ENCODE measurements around the gene NOTCH2. TPM values are rescaled to one million over a fixed set of nuclear protein-coding genes. Genes with fewer than 3 reads are reported as not detected.

NOTCH2 gene
- total RNA-seq, 3 donors from 2014 or later, result 106 to 148 (median 123) TPM

DNA sequence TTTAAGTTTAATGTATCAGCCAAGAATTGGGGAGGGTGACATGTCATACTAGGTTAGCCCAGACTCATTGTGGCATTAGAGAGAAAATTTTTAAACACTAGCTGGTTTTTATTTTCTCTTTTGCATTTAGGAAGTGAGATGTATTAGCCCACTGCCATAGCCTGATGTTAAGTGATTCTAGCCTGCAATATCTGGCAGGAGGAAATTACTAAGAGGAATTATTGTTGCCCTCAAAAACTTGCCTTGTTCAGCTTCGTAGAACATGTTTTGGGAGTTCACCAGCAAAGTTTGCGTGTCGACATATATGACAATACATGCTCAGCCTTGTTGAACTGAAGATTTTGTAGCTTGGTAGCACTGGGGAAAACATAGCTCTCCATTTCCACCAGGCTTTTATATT lies 185.6 kb downstream of the NOTCH2 start:
- no peaks in the 10 kb centered on the region for H3K9me3 ChIP-seq
- H3K27me3 ChIP-seq, result no peaks in the 10 kb centered on the region
- no peak for DNase-seq (ENCODE audit: low spot score in 2 of 2)
- no peaks in the 10 kb centered on the region for H3K36me3 ChIP-seq
- no peak overlapping the region for H3K4me3 ChIP-seq
- H3K27ac ChIP-seq, result no peak overlapping the region
- H3K4me1 ChIP-seq, result no peaks in the 10 kb centered on the region
- TF ChIP-seq POLR2A (IDR thresholded peaks at IDR 0.05), result no peak
- TF ChIP-seq, protein P1, sequence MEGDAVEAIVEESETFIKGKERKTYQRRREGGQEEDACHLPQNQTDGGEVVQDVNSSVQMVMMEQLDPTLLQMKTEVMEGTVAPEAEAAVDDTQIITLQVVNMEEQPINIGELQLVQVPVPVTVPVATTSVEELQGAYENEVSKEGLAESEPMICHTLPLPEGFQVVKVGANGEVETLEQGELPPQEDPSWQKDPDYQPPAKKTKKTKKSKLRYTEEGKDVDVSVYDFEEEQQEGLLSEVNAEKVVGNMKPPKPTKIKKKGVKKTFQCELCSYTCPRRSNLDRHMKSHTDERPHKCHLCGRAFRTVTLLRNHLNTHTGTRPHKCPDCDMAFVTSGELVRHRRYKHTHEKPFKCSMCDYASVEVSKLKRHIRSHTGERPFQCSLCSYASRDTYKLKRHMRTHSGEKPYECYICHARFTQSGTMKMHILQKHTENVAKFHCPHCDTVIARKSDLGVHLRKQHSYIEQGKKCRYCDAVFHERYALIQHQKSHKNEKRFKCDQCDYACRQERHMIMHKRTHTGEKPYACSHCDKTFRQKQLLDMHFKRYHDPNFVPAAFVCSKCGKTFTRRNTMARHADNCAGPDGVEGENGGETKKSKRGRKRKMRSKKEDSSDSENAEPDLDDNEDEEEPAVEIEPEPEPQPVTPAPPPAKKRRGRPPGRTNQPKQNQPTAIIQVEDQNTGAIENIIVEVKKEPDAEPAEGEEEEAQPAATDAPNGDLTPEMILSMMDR (IDR thresholded peaks at IDR 0.05), result no peak
- TF ChIP-seq POLR2AphosphoS5 (IDR thresholded peaks at IDR 0.05), result no peak
- intact Hi-C loops (cut with DNase I; ENCODE audit: low total_unique reads), result no loop called here

DNA sequence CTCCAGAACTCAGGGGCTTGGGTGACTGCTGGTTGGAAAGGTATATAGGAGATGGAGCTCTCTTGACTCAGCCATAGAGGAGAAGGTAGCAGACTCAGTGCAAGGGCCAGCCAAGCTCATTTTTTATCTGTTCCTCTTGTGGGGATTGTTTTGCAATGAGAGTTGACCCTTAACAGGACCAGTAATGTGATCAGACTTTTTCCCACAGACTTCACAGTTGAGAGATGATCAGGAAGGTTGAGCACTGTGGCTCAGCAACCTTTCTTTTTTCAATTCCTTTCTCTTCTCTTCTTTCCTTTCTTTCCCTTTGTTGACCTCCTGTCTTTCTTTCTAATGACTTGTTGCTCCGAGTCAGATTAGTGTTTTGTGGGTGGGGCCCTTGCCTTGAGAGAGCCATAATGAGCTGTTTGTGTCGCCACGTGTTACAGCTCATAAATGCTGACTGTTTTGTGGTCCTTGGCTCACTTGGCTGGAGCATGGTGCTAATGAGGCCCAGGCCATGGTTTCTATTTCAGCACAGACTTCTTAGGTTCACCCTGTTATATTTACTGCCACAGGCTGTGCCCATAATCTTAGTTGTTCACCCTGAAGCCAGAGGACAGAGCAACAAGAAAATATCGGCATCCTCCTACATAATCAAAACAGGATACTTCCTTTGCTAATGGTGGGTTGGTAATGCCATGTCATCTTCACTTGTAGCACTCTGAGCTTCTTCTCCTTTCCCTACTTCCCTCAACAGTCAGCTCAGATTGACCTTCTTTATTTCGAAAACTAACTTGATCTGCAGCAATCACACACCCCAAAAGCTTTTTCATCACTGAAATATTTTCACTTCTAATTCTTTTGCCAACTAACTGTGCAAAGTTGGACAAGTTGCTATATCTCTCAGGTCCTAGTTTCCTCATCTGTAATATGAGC lies 187.1 kb downstream of the NOTCH2 start:
- intact Hi-C loops (cut with DNase I; ENCODE audit: low total_unique reads), result no loop called here
- Histone ChIP-seq H3K27me3 (no peaks in the 10 kb centered on the region), H3K36me3 (no peaks in the 10 kb centered on the region), H3K4me1 (no peaks in the 10 kb centered on the region), H3K27ac (no peak overlapping the region), H3K4me3 (no peak overlapping the region), H3K9me3 (no peaks in the 10 kb centered on the region)
- DNase-seq (ENCODE audit: low spot score in 2 of 2), result no peak
- no peak for TF ChIP-seq POLR2AphosphoS5 (IDR thresholded peaks at IDR 0.05)
- TF ChIP-seq, protein P1 (IDR thresholded peaks at IDR 0.05), result no peak
- TF ChIP-seq POLR2A (IDR thresholded peaks at IDR 0.05), result no peak

DNA sequence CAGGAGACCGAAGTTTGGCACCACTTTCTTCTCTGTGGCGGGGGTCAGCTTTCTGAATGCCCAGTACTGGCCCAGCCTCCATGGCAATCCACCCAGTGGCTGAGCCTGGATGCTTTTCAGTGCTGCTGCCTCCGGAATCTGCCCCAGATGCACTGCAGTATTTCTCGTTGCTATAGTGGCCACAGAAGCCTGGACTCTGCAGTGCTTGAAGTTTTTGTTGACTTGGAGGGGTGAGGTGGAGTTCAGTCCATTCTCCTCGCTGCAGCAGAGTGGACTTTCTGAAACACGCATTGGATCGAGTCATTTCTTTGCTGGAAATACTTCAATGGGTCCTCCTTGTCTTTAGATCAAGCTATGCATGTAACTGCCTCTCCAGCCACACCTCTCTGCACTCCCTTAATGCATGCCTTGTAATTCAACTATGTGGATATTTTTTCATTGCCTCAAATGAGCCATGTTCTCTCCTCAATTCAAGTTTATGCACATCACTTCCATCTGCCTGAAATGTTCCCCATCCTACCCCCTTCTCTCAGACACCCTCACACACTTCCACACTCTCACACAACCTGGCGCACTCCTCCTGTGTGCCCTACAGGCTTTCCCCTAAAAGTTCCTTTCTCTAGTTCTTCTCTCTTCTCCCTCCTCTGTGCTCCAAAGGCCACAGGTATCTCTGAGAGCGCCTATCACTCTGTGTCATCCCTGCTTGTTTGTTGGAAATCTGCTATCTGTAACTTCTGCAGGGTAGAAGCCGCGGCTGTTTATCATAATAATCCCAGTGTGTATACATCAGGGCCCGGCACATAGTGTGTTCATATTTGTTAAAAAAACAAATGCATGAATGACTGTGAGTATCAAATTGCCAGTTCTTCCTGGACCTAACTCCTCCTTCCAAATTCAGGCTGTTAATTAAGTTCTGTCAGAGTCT lies 189.7 kb downstream of the NOTCH2 start:
- Histone ChIP-seq H3K4me1 (no peaks in the 10 kb centered on the region), H3K4me3 (no peak overlapping the region), H3K36me3 (no peaks in the 10 kb centered on the region), H3K27me3 (no peaks in the 10 kb centered on the region), H3K9me3 (no peaks in the 10 kb centered on the region), H3K27ac (no peak overlapping the region)
- TF ChIP-seq POLR2A (IDR thresholded peaks at IDR 0.05) (no peak), POLR2AphosphoS5 (IDR thresholded peaks at IDR 0.05) (no peak)
- TF ChIP-seq, protein P1 (IDR thresholded peaks at IDR 0.05), result no peak
- no peak for DNase-seq (ENCODE audit: low spot score in 2 of 2)
- intact Hi-C loops (cut with DNase I; ENCODE audit: low total_unique reads), result no loop called here

DNA sequence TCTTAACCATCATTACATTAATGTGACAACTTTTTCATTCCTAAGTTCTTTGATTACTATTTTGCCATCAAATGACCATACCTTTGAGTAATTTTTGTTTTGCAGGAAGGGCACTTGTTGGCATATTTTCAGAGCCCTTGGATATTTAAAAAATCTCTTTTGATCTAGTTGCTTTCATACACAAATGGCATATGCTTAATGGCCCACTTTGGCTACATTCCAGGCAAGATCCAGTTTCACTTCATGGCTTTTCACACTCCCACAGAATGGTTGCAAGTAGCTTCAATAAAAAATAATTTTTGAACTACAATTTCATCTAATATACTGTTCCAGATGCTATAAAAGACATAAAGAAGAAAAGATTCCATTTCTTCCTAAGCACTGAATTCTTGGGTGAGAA lies 191.3 kb downstream of the NOTCH2 start:
- no peaks in the 10 kb centered on the region for H3K27me3 ChIP-seq
- no peak overlapping the region for H3K27ac ChIP-seq
- no peaks in the 10 kb centered on the region for H3K36me3 ChIP-seq
- H3K9me3 ChIP-seq, result no peaks in the 10 kb centered on the region
- DNase-seq (ENCODE audit: low spot score in 2 of 2), result no peak
- intact Hi-C loops (cut with DNase I; ENCODE audit: low total_unique reads), result no loop called here
- H3K4me1 ChIP-seq, result no peaks in the 10 kb centered on the region
- no peak overlapping the region for H3K4me3 ChIP-seq
- TF ChIP-seq POLR2AphosphoS5 (IDR thresholded peaks at IDR 0.05) (no peak), POLR2A (IDR thresholded peaks at IDR 0.05) (no peak)
- TF ChIP-seq, protein P1 (IDR thresholded peaks at IDR 0.05), result no peak

Data from breast epithelium (tissue), 4 donors.